Epithelial cell of esophagus (primary cell): ENCODE results near the gene LRG1.
"Not testable (repeated sequence)": the region's sequence is repeated elsewhere in the genome, so short reads cannot be mapped to it uniquely, and the experiment has no call there.

Experiments
- DNase-seq: peaks from one replicate; pipeline ENCODE4 v3.0.0; 2010; ENCODE audit warnings: low read depth
- H3K4me3 ChIP-seq: 2 replicates; pipeline ENCODE4 v1.5.1; 2011; ENCODE audit warnings: mild to moderate bottlenecking, low read length, control low read depth
- TF ChIP-seq, protein P1 (sequence below): IDR thresholded peaks from 2 replicates; pipeline ENCODE4 v1.5.1; 2011; ENCODE audit warnings: low read depth, mild to moderate bottlenecking, low read length, control low read depth, inconsistent platforms; ENCODE audit not compliant: insufficient read depth; ENCODE audit errors: missing control alignments

LRG1 gene

GRCh38 chr19:4542896-4543841 lies 3.3 kb upstream of the LRG1 start:
- H3K4me3 ChIP-seq, result no peak overlapping the region
- DNase-seq, result no peak

DNA sequence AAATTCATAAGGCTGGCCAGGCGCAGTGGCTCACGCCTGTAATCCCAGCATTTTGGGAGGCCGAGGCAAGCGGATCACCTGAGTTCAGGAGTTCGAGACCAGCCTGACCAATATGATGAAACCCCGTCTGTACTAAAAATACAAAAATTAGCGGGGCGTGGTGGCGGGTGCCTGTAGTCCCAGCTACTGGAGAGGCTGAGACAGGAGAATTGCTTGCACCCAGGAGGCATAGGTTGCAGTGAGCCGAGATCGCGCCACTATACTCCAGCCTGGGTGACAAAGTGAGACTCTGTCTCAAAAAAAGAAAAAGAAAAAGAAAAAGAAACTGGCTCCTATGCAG lies 1.9 kb upstream of the LRG1 start:
- H3K4me3 ChIP-seq, DNase-seq: not testable (repeated sequence)

More at GRCh38 chr19:4542896-4543841, 3.3 kb upstream of the LRG1 start:
- TF ChIP-seq, protein P1, sequence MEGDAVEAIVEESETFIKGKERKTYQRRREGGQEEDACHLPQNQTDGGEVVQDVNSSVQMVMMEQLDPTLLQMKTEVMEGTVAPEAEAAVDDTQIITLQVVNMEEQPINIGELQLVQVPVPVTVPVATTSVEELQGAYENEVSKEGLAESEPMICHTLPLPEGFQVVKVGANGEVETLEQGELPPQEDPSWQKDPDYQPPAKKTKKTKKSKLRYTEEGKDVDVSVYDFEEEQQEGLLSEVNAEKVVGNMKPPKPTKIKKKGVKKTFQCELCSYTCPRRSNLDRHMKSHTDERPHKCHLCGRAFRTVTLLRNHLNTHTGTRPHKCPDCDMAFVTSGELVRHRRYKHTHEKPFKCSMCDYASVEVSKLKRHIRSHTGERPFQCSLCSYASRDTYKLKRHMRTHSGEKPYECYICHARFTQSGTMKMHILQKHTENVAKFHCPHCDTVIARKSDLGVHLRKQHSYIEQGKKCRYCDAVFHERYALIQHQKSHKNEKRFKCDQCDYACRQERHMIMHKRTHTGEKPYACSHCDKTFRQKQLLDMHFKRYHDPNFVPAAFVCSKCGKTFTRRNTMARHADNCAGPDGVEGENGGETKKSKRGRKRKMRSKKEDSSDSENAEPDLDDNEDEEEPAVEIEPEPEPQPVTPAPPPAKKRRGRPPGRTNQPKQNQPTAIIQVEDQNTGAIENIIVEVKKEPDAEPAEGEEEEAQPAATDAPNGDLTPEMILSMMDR, result no peak

DNA sequence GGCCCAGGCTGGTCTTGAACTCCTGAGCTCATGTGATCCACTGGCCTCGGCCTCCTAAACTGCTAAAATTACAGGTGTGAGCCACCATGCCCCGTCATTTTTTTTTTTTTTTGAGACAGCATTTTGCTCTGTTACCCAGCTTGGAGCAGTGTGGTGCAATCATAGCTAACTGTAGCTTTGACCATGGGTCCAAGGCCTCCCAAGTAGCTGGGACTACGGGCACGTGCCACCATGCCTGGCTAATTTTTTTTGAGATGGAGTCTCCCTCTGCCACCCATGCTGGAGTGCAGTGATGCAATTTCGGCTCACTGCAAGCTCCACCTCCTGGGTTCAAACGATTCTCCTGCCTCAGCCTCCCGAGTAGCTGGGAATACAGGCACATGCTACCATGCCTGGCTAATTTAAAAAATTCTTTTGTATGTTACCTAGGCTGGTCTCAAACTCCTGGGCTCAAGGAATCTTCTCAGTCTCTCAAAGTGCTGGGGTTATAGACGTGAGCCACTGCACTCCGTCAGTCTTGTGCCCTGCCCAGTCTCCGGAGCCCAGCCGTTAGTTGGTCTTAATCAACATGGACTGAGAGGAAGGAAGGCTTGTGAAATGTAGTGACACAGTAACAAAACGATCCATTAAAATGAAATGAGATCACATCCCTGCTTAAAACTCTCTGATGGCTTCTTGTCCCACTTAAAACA lies 1.4 kb upstream of the LRG1 start:
- H3K4me3 ChIP-seq, result no peak overlapping the region
- TF ChIP-seq, protein P1, result no peak
- no peak for DNase-seq

GRCh38 chr19:4539169-4539692 lies 605 bp downstream of the LRG1 start:
- no peak for DNase-seq
- no peak overlapping the region for H3K4me3 ChIP-seq
- TF ChIP-seq, protein P1, result no peak

DNA sequence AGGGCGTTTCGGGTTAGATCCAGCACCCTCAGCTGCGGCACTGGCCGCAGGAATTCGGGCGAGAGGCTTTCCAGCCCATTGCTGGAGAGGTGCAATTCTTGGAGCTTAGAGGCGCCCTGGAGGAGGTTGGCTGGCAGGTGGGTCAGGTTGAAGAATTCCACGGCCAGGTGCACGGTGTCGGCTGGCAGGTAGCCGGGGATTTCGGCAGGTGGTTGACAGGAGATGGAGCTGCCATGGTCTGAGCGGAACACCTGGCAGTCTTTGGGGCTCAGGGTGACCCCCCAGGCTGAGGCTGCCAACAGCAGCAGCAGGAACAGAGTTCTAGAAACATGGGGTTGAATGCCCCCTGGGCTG lies 1.3 kb downstream of the LRG1 start:
- no peak overlapping the region for H3K4me3 ChIP-seq
- TF ChIP-seq, protein P1, result no peak
- DNase-seq, result no peak

DNA sequence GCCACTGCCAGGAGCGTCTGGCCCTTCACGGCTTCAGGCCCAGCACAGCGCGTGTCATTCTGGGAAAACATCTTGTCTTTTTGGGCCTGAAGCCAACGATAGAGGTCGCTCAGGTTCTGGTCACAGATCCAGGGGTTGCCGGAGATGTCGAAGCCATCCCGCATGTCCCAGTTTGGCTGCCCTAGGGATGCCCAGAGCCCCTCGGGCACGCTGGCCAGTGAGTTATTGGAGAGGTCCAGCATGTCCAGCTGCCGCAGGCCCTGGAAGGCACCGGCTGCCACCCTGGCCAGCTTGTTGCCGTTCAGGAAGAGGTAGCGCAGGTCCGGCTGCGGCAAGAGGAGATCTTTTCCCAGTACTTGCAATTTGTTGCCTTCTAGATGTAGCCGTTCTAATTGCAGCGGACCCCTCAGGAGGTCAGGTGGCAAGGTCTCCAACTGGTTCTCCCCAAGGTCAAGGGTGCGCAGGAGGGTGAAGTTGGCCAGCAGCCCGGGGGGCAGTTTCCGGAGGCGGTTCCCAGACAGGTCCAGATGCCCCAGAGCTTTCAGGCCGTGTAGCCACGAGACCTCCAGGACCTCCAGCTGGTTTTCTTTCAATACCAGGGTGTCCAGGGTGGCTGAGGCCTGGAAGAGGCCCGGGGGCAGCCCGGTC lies 1.8 kb downstream of the LRG1 start:
- TF ChIP-seq, protein P1, result no peak
- H3K4me3 ChIP-seq, result no peak overlapping the region
- no peak for DNase-seq

GRCh38 chr19:4536798-4537197 lies 3.0 kb downstream of the LRG1 start:
- no peak for DNase-seq
- no peak overlapping the region for H3K4me3 ChIP-seq
- TF ChIP-seq, protein P1, result no peak
